T-helper 1 cell (primary cell): ENCODE measurements around the gene CRLF2.
"Not testable (repeated sequence)": the region's sequence is repeated elsewhere in the genome, so short reads cannot be mapped to it uniquely, and the experiment has no call there.

Experiments used
- DNase-seq, 5 donors: peaks; one replicate each; pipeline ENCODE4 v3.0.0-alpha.2; 2012 to 2020

Gene CRLF2

DNA sequence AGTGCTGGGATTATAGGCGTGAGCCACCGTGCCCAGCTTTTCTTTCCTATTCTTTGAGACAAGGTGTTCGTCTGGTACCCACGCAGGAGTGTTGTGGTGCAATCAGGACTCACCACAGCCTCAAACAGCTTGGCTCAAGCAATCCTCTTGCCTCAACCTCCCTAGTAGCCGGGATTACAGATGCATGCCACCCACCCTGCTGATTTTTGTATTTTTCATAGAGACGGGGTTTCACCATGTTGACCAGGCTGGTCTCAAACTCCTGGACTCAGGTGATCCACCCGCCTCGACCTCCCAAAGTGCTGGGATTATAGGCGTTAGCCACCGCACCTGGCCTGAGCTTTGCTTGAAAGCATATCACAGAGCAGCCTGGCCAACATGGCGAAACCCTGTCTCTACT is 1.5 kb upstream of the CRLF2 start:
- DNase-seq = no peak

DNA sequence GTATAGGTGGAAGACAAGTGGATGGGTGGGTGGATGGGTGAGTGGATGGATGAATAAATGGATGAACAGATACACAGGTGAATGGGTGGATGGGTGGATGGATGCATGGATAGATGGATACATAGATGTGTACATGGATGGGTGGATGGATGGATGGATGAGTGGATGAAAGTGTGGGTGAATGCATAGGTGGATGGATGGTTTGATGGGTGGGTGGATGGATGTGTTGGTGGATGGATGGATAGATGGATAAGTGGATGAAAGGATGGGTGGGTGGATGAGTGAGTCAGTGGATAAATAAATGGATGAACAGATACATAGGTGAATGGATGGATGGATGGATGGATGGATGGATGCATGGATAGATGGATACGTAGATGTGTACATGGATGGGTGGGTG is 1.6 kb downstream of the CRLF2 start:
- DNase-seq = no peak

DNA sequence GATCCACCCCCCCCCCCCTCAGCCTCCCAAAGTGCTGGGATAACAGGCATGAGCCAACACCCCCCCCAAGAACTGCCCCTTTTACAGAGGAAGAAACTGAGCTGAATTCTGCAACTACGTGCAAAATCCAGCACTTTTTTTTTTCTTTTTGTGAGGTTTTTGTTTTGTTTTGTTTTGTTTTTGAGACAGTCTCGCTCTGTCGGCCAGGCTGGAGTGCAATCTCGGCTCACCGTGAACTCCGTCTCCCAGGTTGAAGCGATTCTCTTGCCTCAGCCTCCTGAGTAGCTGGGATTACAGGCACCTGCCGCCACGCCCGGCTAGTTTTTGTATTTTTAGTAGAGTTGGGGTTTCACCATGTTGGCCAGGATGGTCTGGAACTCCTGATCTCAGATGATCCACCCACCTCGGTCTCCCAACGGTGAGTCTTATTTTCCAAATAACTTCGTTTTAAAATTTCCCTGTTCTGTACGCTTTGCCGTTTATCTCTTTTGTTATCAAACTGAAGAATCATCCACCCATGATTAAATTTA is 4.9 kb downstream of the CRLF2 start:
- no peak for DNase-seq

DNA sequence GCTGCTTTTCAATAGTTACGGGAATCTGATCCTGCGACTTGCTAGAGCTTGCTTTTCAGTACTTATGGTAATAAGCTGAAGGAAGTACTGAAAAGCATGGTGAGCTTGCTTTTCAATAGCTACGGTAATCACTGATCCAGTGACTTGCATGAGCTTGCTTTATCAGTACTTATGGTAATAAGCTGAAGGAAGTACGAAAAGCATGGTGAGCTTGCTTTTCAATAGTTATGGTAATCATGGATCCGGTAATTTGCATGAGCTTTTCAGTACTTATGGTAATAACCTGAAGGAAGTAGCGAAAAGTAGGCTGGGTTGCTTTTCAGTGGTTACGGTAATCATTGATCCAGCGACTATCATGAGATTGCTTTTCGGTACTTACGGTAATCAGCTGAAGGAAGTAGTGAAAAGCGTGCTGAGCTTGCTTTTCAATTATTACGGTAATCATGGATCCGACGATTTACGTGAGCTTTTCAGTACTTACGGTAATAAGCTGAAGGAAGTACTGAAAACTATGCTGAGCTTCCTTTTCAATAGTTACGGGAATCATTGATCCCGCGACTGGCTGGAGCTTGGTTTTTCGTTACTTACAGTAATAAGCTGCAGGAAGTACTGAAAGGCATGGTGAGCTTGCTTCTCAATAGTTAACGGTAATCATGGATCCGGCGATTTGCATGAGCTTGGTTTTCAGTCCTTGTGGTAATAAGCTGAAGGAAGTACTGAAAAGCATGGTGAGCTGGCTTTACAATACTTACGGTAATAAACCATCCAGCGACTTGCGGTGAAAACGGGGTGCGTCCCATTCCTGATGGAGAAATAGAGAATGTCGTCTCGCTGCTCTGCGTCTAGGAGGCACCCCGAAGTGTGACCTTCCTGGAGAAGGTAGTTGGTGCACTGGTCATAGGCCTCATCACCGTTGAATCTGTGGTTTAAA is 6.5 kb downstream of the CRLF2 start:
- DNase-seq = peak in 2 of 5 donors; percentile 26 to 84

DNA sequence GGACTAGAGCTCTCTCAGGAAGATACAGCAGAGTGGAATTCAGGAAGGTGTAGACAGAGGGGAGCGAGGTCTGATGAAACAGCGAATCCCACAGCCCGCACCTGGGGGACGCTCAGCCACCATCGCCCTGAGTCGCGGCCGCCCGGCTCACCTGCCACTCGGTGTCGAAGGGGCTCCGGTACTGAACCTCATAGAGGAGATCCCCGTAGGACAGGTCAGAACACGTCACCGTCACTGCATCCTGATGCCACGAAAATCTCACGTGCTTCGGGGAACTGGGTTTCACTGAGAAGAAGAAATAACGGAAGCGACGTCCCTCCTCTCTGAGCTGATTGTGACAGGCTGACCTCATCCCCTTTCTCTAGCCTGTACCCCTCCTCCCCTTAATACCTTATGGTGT is 10.2 kb downstream of the CRLF2 start:
- no peak for DNase-seq

DNA sequence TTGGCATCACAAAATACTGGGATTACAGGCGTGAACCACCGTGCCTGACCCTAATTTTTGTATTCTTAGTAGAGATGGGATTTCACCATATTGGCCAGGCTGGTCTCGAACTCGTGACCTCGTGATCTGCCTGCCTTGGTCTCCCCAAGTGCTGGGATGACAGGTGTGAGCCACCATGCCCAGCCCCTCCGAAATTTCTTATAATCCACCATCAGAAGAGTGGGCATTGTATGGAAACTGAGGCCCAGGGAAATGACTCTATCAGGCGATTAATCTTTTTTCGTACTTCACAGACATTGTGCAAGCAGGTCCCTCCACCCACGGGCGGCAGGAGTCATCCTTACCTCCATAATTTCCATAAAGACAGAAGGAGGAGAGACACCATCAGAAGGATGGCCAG is 16.0 kb downstream of the CRLF2 start:
- no peak for DNase-seq

DNA sequence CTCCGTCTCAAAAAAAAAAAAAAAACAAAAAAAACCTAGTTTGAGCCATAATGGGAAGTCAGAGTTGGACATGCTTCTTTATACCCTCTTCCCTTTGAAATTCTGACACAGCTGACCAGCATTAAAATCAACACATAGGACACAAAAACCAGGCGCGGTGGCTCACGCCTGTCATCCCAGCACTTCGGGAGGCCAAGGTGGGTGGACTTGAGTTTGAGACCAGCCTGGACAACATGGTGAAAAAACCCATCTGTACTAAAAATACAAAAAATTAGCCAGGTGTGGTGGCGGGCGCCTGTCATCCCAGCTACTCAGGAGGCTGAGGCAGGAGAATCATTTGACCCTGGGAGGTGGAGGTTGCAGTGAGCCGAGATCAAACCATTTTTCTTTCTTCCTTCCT is 20.3 kb downstream of the CRLF2 start:
- not testable (repeated sequence) for DNase-seq

DNA sequence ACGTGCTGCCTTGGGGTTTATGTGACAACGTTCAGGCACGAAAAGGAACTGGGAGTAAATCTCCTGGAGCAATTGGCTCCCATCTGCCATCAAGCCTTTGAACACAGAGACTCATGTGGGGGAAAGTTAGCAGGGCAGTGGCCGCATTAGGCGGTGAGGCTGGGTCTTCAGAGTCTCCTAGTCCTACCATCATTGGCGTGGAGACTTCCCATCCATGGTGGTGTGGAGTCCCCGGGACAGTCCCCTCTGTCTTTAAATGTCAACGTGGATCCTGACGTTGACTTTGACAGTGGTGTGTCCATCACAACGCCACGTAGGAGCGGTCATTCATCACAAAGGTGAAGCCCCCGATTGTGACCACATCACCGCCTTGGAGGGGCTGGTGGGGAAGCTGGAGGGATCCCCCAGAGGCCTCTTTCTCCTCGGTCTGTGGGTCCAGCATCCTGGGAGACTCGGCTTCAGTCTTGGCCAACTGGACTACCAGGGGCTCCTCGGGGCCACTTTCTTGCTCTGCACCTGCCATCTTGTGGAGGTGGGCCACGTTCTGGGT is 21.8 kb downstream of the CRLF2 start:
- no peak for DNase-seq

DNA sequence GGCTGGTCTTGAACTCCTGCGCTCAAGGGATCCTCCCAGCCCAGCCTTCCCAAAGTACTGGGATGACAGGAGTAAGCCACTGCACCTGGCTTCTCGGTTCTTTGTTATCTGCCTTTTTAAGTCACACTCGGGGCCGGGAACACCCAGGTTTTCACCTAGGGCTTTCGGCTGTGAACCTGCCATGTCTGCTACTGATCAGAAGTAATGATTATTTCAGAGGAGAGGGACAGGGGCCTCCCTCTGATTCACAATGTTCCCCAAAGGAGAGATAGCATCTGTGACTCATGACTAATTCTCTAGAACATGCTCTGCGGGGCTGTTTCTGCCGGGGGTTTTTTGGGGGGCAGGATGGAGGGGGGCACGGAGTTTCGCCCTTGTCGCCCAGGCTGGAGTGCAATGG is 26.9 kb downstream of the CRLF2 start:
- DNase-seq = no peak

DNA sequence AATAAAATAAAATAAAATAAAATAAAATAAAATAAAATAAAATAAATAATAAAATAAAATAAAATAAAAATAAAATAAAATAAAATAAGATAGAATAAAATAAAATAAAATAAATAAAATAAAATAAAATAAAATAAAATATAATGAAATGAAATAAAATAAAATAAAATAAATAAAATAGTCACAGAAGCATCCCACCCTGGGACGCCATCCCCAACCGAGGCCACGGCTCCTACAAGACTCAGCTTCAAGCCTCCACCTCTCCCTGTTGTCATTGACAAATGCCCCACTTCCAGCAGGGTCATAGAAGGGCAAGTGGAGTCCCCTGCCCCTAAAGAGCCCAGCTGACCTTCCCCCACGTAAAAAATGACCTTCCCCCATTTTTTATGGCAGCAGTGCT is 30.2 kb downstream of the CRLF2 start:
- no peak for DNase-seq

DNA sequence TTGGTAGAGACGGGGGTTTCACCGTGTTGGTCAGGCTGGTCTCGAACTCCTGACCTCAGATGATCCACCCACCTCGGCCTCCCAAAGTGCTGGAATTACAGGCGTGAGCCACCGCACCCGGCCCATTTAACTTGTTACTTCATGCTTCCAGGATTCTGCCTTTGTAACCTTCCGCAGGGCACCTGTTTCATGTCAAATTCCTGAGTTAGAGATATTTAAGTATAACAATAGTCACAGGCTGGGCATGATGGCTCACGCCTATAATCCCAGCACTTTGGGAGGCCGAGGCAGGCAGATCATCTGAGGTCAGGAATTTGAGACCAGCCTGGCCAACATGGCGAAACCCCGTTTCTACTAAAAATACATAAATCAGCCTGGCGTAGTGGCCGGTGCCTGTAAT is 30.8 kb downstream of the CRLF2 start:
- DNase-seq = not testable (repeated sequence)

DNA sequence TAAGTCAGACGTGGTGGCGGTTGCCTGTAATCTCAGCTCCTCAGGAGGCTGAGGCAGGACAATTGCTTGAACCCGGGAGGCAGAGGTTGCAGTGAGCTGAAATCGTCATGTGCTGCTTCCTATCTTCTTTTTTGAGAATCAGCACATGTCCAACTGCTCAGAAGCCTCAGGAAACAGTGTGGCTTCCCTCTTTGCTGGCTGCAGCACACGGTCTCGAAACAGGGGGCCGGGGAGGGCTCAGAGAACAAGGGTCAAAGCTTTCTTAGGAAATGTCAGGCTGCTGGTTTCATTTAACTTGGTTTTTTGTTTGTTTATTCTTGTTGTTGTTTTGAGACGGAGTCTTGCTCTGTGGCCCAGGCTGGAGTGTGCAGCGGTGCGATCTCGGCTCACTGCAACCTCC is 31.3 kb downstream of the CRLF2 start:
- no peak for DNase-seq

DNA sequence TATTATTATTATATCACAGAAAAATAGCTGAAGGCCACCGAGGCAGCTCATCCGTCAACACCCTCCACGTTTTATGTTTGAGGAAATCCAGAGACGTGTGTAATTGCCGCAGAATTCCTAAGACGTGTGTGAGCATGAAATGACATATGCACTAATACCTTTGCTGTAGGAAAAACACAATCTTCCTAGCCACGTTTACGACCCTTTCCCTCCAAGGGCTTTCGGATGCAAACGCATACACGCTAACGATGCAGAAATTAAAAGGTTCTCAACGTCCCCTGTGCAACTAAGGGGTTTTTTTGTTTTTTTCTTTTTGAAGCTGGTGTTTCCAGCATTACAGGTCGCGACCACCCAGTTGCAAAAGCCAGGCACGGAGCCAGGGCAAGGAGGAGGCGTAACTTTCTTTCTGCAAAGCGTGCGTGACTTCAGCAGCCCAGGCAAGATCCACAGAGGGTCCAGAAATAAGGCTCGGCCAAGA is 33.8 kb downstream of the CRLF2 start:
- peak in 1 of 5 donors; percentile 28 for DNase-seq

DNA sequence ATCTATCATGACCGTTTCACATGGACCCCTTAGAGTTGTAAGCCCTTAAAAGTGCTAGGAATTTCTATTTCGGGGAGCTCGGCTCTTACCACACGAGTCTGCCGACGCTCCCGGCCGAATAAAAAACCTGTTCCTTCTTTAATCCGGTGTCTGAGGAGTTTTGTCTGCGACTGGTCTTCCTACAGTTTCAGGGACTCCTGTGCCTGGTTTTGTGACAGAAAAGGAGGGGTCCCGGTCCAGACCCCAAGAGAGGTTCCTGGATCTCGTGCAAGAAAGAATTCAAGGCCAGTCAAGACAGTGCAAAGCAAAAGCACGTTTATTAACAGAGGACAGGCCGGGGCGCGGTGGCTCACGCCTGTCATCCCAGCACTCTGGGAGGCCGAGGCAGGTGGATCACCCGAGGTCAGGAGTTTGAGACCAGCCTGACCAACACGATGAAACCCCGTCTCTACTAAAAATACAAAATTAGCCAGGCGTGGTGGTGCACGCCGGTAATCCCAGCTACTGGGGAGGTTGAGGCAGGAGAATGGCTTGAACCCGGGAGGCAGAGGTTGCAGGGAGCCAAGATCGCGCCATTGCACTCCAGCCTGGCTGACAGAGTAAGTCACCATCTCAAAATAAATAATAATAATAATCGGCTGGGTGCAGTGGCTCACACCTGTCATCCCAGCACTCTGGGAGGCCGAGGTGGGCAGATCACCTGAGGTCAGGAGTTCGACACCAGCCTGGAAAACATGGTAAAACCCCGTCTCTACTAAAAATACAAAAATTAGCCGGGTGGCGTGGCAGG is 35.7 kb downstream of the CRLF2 start:
- DNase-seq = not testable (repeated sequence)

DNA sequence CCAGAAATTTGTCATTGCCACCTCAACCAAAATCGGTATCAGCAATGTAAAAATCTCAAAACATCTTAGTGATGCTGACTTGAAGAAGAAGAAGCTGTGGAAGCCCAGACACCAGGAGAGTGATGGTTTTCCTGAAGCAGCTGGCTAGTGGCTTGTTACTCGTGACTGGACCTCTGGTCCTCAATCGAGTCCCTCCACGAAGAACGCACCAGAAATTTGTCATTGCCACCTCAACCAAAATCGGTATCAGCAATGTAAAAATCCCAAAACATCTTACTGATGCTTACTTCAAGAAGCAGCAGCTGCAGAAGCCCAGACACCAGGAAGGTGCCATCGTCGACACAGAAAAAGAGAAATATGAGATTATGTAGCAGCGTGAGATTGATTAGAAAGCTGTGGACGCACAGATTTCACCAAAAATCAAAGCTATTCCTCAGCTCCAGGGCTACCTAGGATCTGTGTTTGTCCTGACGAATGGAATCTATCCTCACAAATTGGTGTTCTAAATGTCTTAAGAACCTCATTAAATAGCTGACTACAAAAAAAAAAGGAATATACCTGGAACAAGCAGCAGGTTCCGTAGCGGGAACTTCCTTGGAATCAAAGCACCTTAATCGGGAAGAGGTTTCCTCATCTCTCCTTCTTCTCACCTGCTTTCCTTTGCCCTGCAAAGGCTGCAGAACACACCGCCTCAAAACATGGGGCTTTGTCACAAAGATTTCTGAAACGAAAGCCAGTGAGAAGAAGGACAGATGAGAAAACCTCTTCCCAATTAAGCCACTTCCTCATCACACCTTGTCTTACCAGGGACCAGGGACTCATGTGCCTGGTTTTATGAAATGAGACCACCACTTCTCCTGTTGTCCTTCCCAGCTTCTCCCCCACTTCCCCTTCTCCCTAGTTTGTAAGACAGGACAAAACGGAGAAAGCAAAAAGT is 37.6 kb downstream of the CRLF2 start:
- peak in 1 of 5 donors; percentile 19 for DNase-seq

DNA sequence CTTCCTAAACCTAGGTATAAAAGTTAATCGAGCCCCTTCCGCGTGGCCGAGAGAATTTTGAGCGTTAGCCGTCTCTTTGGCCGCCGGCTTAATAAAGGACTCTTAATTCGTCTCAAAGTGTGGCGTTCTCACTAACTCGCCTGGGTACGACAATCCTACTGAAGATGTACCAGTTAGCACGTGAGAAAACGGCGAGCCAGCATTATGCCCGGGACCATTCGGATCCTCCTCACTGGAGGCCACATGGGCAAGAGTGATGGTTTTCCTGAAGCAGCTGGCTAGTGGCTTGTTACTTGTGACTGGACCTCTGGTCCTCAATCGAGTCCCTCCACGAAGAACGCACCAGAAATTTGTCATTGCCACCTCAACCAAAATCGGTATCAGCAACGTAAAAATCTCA is 39.0 kb downstream of the CRLF2 start:
- DNase-seq = not testable (repeated sequence)

DNA sequence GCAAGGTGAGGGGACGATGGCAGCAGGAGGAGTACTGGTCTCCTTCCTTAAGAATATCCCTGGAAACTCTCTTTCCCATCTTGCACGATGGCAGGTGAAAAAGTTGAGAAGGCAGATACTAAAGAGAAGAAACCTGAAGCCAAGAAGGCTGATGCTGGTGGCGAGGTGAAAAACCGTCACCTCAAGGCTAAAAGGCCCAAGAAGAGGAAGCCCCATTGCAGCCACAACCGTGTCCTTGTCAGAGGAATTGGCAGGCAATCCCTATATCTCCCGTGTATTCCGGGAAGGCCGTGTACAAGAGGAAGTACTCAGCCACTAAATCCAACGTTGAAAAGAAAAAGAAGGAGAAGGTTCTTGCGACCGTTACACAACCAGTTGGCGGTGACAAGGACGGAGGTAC is 40.0 kb downstream of the CRLF2 start:
- DNase-seq = no peak

DNA sequence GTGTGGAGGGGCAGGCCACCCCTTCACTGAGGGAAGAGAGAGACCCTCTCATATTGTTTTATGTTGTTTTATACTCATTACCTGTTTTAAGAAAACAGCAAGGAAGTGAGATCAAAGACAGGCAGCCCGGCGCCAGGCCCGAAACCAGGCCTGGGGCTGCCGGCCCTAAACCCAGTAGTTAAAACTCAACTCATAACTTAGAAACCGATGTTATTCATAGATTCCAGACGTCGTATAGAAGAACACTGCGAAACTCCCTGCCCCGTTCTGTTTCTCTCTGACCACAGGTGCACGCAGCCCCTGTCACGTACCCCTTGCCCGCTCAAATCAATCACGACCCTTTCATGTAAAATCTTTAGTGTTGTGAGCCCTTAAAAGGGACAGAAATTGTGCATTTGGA is 40.5 kb downstream of the CRLF2 start:
- DNase-seq = not testable (repeated sequence)

DNA sequence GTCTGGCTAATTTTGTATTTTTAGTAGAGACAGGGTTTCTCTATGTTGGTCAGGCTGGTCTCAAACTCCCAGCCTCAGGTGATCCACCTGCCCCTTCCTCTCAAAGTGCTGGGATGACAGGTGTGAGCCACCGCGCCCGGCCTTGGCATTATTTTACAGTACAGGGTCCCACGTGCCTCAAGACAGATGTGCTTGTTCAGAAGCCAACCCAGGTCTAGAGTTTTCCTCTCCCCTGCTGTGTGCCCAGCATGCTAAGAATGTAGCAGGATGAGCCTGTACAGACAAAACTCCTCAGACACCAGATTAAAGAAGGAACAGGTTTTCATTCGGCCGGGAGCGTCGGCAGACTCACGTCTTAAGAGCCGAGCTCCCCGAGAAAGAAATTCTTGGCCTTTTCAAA is 42.2 kb downstream of the CRLF2 start:
- no peak for DNase-seq

DNA sequence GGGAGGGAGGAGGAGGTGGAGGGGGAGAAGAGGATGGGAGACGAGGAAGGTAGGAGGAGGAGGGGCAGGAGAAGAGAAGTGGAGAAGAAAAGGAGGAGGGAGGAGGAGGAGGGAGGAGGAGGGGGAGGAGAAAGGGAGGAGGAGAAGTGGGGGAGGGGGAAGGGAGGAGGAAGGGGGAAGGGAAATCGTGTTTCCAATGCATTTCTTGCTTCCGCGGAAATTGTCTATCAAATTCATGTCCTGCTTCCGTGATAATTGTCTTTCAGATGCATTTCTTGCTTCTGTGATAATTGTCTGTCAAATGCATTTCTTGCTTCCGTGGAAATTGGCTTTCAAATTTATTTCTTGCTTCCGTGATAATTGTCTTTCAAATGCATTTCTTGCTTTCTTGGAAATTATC is 43.3 kb downstream of the CRLF2 start:
- DNase-seq = no peak

DNA sequence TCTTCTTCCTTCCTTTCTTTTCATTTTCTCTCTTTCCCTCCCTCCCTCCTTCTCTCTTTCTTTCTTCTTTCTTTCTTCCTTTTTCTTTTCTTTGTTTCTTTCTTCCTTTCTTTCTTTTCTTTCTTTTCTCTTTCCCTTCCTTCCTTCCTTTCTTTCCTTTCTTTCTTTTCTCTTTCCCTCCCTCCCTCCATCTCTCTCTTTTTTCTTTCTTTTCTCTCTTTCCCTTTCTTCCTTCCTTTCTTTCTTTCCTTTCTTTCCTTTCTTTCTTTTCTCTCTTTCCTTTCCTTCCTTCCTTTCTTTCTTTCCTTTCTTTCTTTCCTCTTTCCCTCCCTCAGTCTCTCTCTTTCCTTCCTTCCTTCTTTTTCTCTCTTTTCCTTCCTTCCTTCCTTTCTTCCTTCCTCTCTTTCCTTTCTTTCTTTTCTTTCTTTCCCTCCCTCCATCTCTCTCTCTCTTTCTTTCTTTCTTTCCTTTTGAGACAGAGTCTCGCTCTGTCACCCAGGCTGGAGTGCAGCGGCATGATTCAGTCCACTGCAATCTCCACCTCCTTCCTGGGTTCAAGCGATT is 44.4 kb downstream of the CRLF2 start:
- no peak for DNase-seq

DNA sequence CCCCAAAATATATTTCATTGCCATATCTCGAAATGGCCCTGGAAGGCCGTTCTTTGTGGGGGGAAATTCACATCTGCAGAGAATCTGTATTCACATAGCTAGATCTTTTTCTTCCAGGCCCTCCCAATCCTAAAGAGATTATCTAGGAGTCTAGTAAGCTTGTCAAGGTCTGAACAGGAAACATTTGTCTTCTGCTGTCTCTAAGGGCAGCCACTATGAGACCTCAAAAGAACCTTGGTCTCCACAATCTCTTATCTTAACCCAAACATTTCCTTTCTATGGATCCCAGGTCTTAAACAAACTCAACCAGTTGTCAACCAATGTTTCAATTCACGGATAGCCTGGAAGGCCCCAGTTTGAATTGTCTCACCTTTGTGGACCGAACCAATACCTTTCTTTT is 45.0 kb downstream of the CRLF2 start:
- DNase-seq = peak in 1 of 5 donors; percentile 29
